Mesodermal cell (in vitro differentiated cells): Measurements from ENCODE around the gene ZNF608.

Experiments
- H3K27ac ChIP-seq: 2 replicates; pipeline ENCODE4 v1.7.0; 2013; ENCODE audit warnings: mild to moderate bottlenecking, low read depth, low read length, moderate library complexity; ENCODE audit not compliant: severe bottlenecking
- H3K36me3 ChIP-seq: 2 replicates; pipeline ENCODE4 v1.7.1; 2013; ENCODE audit warnings: mild to moderate bottlenecking, low read length, moderate library complexity; ENCODE audit not compliant: control insufficient read depth, insufficient read depth
- H3K4me1 ChIP-seq: one replicate; pipeline ENCODE4 v1.7.1; 2013; ENCODE audit warnings: mild to moderate bottlenecking, low read length; ENCODE audit not compliant: insufficient read depth, control insufficient read depth, poor library complexity, severe bottlenecking
- H3K4me3 ChIP-seq: 2 replicates; pipeline ENCODE4 v1.7.0; 2013; ENCODE audit warnings: low read length, control low read depth, mild to moderate bottlenecking; ENCODE audit not compliant: insufficient read depth, poor library complexity, severe bottlenecking; ENCODE audit errors: extremely low read depth
- H3K9me3 ChIP-seq: 2 replicates; pipeline ENCODE4 v1.7.1; 2013; ENCODE audit warnings: mild to moderate bottlenecking, low read length, moderate library complexity; ENCODE audit not compliant: control insufficient read depth
- WGBS, 2 experiments: methylation state at CpG; one replicate each; pipeline ENCODE4 v1.1.5; 2013; ENCODE audit warnings: missing lambda C conversion rate in 2 of 2; ENCODE audit not compliant: insufficient coverage in 2 of 2; 5-methylcytosine and 5-hydroxymethylcytosine counted together

ZNF608 gene

GRCh38 chr5:124713595-124713994 lies 32.8 kb downstream of the ZNF608 start:
- Histone ChIP-seq H3K27ac (no peak overlapping the region), H3K4me3 (no peak overlapping the region), H3K36me3 (peaks cover 13% of the 10 kb centered on the region), H3K9me3 (no peaks in the 10 kb centered on the region), H3K4me1 (peaks cover 36% of the 10 kb centered on the region)
- WGBS, 2 experiments = 100% methylated on average over 1 of the region's 2 CpGs; no CpG with 5 or more reads in 1 of the 2 experiments

DNA sequence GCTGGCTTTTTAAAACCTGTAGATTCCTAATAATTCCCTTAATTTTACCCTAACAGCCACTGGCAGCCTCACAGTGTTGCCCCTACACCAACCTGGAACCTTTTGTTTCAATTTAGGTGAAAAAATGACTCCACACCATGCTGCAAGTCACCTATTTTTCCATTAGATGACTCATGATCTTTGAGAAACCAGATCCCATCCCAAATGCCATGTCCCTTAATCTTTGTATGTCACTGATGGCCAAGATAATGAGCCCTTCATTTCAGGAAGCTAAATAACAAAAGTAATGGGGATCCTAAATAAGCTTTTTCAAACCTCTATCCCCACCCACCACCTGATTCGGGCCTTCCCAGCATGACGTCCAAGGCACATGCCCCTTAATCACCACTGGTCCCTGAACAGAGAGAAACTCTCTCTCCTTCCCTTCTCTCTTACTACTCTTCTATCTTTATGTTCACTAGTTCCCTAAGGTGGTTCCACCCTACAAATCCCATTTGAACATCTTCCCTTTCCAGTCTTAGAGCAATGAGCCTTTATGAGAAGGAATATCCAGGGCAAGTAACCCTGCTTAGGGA lies 33.6 kb downstream of the ZNF608 start:
- no peak overlapping the region for H3K27ac ChIP-seq
- peaks cover 39% of the 10 kb centered on the region for H3K4me1 ChIP-seq
- H3K9me3 ChIP-seq = no peaks in the 10 kb centered on the region
- WGBS, 2 experiments = 80 to 83% methylated on average over 2 of the region's 2 CpGs
- H3K36me3 ChIP-seq = peaks cover 13% of the 10 kb centered on the region
- no peak overlapping the region for H3K4me3 ChIP-seq

- peaks cover 40% of the 10 kb centered on the region for H3K4me1 ChIP-seq
Observed at GRCh38 chr5:124708086-124708485, 38.4 kb downstream of the ZNF608 start.

DNA sequence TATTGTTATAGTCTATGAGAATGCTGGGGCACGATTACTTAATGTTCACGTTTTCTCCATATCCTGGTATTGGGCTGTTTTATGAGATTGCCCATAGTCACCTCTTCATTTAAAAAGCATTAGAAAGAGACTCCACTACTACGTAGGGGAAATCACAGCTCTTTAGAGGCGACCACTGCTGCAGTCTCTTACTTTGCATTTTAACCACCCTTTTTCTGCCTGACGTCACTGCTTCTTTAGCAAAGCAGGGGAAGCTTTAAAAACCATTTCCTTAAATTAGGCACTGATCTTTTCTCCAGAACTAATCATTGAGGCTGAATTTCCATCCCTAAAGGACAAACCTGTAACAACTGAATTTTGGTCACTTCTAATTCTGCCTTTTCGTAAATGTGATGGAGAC lies 38.9 kb downstream of the ZNF608 start:
- peak overlapping the region; percentile 11 for H3K27ac ChIP-seq
- no peaks in the 10 kb centered on the region for H3K9me3 ChIP-seq
- H3K4me3 ChIP-seq = no peak overlapping the region
- peaks cover 5% of the 10 kb centered on the region for H3K36me3 ChIP-seq
- WGBS, 2 experiments = 39 to 51% methylated on average over 4 to 5 of the region's 6 CpGs
- H3K4me1 ChIP-seq = peaks cover 34% of the 10 kb centered on the region

More at GRCh38 chr5:124708086-124708485, 38.4 kb downstream of the ZNF608 start:
- Histone ChIP-seq H3K9me3 (no peaks in the 10 kb centered on the region), H3K4me3 (no peak overlapping the region), H3K36me3 (peaks cover 5% of the 10 kb centered on the region), H3K27ac (peak overlapping the region; percentile 11)
- 63% methylated on average over 2 of the region's 3 CpGs; no CpG with 5 or more reads in 1 of the 2 experiments for WGBS, 2 experiments

DNA sequence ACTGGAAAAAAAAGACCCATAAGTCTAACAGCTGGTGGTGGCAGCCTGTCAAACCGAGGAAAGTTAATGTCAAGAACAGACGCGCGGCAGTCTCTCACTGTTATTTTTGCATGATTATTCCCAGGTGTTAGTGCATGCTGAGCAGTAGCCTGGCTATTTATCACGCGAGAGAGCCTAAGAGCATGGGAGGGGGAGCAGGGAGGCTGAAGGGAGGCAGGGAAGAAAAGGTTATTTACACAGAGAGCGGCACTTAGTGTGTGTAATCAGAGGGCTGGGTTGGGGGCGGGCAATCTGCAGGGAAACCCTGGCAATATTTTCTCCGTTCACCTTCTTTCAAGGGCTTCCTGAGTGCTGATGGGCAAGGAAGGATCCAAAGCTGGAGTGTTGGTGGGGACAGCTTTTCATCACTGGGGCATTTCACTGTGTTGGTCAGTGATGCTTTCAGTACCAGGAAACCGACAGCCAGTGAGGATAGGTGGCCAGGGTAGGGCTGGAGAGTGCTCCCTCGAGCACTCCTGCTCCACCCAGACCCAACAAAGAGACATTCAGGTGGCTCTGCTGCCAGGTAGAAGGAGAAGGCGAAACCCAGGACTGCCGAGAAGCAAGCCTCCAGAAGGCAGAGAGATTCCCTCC lies 39.6 kb downstream of the ZNF608 start:
- Histone ChIP-seq H3K4me3 (no peak overlapping the region), H3K4me1 (peaks cover 40% of the 10 kb centered on the region)

DNA sequence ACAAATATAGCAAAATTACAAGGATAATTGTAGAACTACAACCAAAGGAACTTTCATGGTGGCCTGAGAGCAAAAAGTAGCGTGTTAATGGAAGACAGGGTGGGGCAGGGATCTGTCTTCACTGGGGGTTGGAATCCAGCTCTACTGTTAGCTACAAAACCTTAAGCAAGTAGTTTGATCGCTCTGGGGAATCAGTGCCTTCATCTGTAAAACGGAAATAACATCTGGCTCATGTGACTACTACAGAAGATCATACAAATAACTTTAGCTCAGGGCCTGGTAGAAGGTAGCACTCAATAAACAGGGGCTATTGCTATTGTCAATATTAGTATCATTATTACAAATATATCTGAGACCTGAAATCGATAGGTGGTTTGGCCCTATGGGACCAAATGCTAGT lies 40.4 kb downstream of the ZNF608 start:
- Histone ChIP-seq H3K36me3 (no peaks in the 10 kb centered on the region), H3K4me1 (peaks cover 42% of the 10 kb centered on the region), H3K4me3 (no peak overlapping the region), H3K9me3 (no peaks in the 10 kb centered on the region), H3K27ac (no peak overlapping the region)
- WGBS, 2 experiments = 80 to 98% methylated on average over 1 to 3 of the region's 4 CpGs

More for the DNA sequence above, 39.6 kb downstream of the ZNF608 start:
- WGBS, 2 experiments = 15 to 23% methylated on average over 6 to 10 of the region's 13 CpGs
- Histone ChIP-seq H3K36me3 (no peaks in the 10 kb centered on the region), H3K27ac (peak overlapping the region; percentile 18), H3K9me3 (no peaks in the 10 kb centered on the region)

DNA sequence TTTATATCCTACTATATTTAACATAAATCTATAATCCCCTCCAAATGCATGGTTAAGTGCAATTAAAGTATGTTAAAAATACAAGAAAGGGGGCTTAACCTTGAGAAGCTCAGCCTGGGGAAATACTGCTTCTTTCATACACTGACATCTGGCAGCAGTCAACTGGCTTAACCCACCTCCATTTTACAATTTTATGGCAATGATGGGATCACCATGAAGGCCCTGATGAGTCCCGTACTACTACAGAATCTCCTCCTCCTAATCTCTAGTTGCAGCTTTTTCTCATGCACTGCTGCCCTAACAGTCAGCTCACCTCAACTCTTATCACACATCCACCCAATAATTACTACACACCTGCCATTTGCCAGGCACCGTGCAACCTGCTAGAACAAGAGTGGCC lies 40.9 kb downstream of the ZNF608 start:
- WGBS, 2 experiments = 100% methylated on average over 2 of the region's 2 CpGs
- peaks cover 43% of the 10 kb centered on the region for H3K4me1 ChIP-seq

GRCh38 chr5:124704594-124705284 lies 41.7 kb downstream of the ZNF608 start:
- Histone ChIP-seq H3K27ac (no peak overlapping the region), H3K4me1 (peaks cover 47% of the 10 kb centered on the region), H3K36me3 (peaks cover 9% of the 10 kb centered on the region), H3K4me3 (no peak overlapping the region), H3K9me3 (no peaks in the 10 kb centered on the region)
- WGBS, 2 experiments = 80 to 100% methylated on average over 2 of the region's 6 CpGs

More for the DNA sequence above, 40.9 kb downstream of the ZNF608 start:
- Histone ChIP-seq H3K4me3 (no peak overlapping the region), H3K36me3 (peaks cover 1% of the 10 kb centered on the region), H3K9me3 (no peaks in the 10 kb centered on the region), H3K27ac (no peak overlapping the region)

- Histone ChIP-seq H3K4me3 (no peak overlapping the region), H3K9me3 (no peaks in the 10 kb centered on the region), H3K36me3 (peaks cover 10% of the 10 kb centered on the region), H3K27ac (no peak overlapping the region), H3K4me1 (peaks cover 42% of the 10 kb centered on the region)
- WGBS, 2 experiments = 89 to 100% methylated on average over 1 to 2 of the region's 4 CpGs
Observed at GRCh38 chr5:124703995-124704394, 42.4 kb downstream of the ZNF608 start.

GRCh38 chr5:124702525-124702924 lies 43.9 kb downstream of the ZNF608 start:
- Histone ChIP-seq H3K36me3 (peaks cover 10% of the 10 kb centered on the region), H3K27ac (peak overlapping the region; percentile 2), H3K4me3 (no peak overlapping the region), H3K9me3 (no peaks in the 10 kb centered on the region), H3K4me1 (peaks cover 38% of the 10 kb centered on the region)
- WGBS, 2 experiments = 63 to 78% methylated on average over 1 of the region's 2 CpGs
